SK-N-MC (cell line): Measurements from ENCODE around the gene CIB2.

Source experiments
- EZH2 ChIP-seq: fragments of 200-600 bp; sonication (generic); IDR thresholded peaks from one replicate; pipeline ENCODE4 v1.6.1; 2017; ENCODE audit warnings: antibody characterized with exemption
- POLR2AphosphoS5 ChIP-seq: IDR thresholded peaks from 2 replicates; pipeline ENCODE4 v1.6.1; 2012; ENCODE audit warnings: mild to moderate bottlenecking, low read depth, low read length, borderline replicate concordance

DNA sequence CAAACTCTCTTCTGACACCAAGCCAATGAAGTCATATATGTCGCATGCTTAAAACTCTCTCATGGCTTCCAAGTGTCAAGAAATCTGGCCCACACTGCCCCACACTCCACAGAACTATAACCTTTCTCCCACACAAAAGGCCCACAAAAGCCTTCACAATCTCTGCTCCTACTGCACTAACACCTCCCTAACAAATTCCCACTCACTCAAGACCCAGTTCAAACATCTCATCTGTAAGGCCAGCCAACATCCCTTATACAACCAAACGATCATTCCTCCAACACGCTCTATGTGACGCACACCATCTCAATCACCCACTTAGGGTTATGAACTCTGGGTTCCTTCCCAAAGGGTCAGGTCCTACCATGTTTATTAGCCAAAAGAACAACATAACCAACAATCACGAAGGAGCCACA is 67.3 kb downstream of the CIB2 start:
- TF ChIP-seq EZH2 (no peak), POLR2AphosphoS5 (no peak)
